Testis (tissue), 3 donors: ENCODE results near the gene CLN6. TPM values are rescaled to one million over a fixed set of nuclear protein-coding genes. Genes with fewer than 3 reads are reported as not detected.

Experiments
- DNase-seq: peaks from one replicate; pipeline ENCODE4 v3.0.0-alpha.2; 2019
- H3K27ac ChIP-seq, 2 donors: fragments of 200-600 bp; sonication (generic); one replicate each; pipeline ENCODE4 v1.5.1; 2019
- H3K27me3 ChIP-seq: fragments of 200-600 bp; sonication (generic); one replicate; pipeline ENCODE4 v1.5.1; 2019
- H3K36me3 ChIP-seq: fragments of 200-600 bp; sonication (generic); one replicate; pipeline ENCODE4 v1.5.1; 2017; ENCODE audit warnings: low read depth; ENCODE audit errors: missing control alignments
- H3K4me1 ChIP-seq: fragments of 200-600 bp; sonication (generic); one replicate; pipeline ENCODE4 v1.5.1; 2019
- H3K4me3 ChIP-seq, 2 donors: fragments of 200-600 bp; sonication (generic); one replicate each; pipeline ENCODE4 v1.5.1; 2017 to 2019
- H3K9me3 ChIP-seq: fragments of 200-600 bp; sonication (generic); one replicate; pipeline ENCODE4 v1.5.1; 2017
- POLR2A ChIP-seq: fragments of 450-650 bp; IDR thresholded peaks from one replicate; pipeline ENCODE4 v1.6.1; 2017; ENCODE audit warnings: antibody characterized with exemption, mild to moderate bottlenecking, moderate library complexity
- WGBS, 2 donors: methylation state at CpG; one replicate each; pipeline ENCODE4 v1.1.5; 2018; 5-methylcytosine and 5-hydroxymethylcytosine counted together
- intact Hi-C: fragments of 100-400 bp; cut with DNase I; formaldehyde crosslinking; loops from one replicate; pipeline ENCODE4 v1.15.1; 2023; ENCODE audit warnings: low total_unique reads
- polyA plus RNA-seq: library from polyadenylated mRNA; stranded (reverse); fragments of 350-450 nt; fragmentation: Illumina TruSeq; extraction: RNeasy Lipid Tissue Mini Kit (QIAGEN cat#74804); gene quantifications from one replicate; pipeline ENCODE4 v1.2.3, GENCODE V29; 2014; ENCODE audit warnings: low read depth, low replicate concordance; ENCODE audit not compliant: insufficient read depth
- total RNA-seq, 2 donors: library from RNA; depleted of rRNA; stranded (reverse); fragments of >200 nt; gene quantifications; one replicate each; pipeline ENCODE4 v1.2.3, GENCODE V29; 2016
- TF ChIP-seq, protein P1 (sequence below), 3 experiments: fragments of 450-650 bp in 2 of 3; fragments of 200-600 bp in 1 of 3; sonication (generic) in 1 of 3; IDR thresholded peaks; one replicate each; pipeline ENCODE4 v1.5.1; 2016 to 2019; ENCODE audit warnings: antibody characterized with exemption in 3 of 3, mild to moderate bottlenecking in 2 of 3, moderate library complexity in 1 of 3

CLN6 gene
- total and polyA plus RNA-seq, 3 donors from 2014 or later, result 23.3 to 58.8 (median 39.7) TPM

- intact Hi-C loops, result no loop called here
- Histone ChIP-seq H3K4me3 (peak overlapping the region; percentile 78 to 91), H3K9me3 (no peaks in the 10 kb centered on the region), H3K27ac (peak overlapping the region; percentile 99 to 100), H3K27me3 (no peaks in the 10 kb centered on the region), H3K4me1 (peaks cover 35% of the 10 kb centered on the region), H3K36me3 (no peaks in the 10 kb centered on the region)
- DNase-seq, result peak; percentile 63
- WGBS, 2 donors, result 0% methylated on average over 23 to 25 of the region's 25 CpGs
- TF ChIP-seq, protein P1, sequence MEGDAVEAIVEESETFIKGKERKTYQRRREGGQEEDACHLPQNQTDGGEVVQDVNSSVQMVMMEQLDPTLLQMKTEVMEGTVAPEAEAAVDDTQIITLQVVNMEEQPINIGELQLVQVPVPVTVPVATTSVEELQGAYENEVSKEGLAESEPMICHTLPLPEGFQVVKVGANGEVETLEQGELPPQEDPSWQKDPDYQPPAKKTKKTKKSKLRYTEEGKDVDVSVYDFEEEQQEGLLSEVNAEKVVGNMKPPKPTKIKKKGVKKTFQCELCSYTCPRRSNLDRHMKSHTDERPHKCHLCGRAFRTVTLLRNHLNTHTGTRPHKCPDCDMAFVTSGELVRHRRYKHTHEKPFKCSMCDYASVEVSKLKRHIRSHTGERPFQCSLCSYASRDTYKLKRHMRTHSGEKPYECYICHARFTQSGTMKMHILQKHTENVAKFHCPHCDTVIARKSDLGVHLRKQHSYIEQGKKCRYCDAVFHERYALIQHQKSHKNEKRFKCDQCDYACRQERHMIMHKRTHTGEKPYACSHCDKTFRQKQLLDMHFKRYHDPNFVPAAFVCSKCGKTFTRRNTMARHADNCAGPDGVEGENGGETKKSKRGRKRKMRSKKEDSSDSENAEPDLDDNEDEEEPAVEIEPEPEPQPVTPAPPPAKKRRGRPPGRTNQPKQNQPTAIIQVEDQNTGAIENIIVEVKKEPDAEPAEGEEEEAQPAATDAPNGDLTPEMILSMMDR (IDR thresholded peaks at IDR 0.05), result no peak
- no peak for TF ChIP-seq POLR2A
Measured at GRCh38 chr15:68277131-68277602, 47.6 kb upstream of the CLN6 start.

GRCh38 chr15:68276668-68277067, 47.1 kb upstream of the CLN6 start:
- TF ChIP-seq, protein P1 (IDR thresholded peaks at IDR 0.05), result no peak
- TF ChIP-seq POLR2A, result no peak
- peaks cover 30% of the 10 kb centered on the region for H3K4me1 ChIP-seq
- intact Hi-C loops, result no loop called here
- H3K36me3 ChIP-seq, result no peaks in the 10 kb centered on the region
- no peaks in the 10 kb centered on the region for H3K9me3 ChIP-seq
- peak overlapping the region; percentile 99 to 100 for H3K27ac ChIP-seq
- DNase-seq, result no peak
- H3K27me3 ChIP-seq, result no peaks in the 10 kb centered on the region
- H3K4me3 ChIP-seq, result peak overlapping the region; percentile 78 to 91
- WGBS, 2 donors, result 11 to 20% methylated on average over 3 of the region's 3 CpGs

- TF ChIP-seq POLR2A, result no peak
- TF ChIP-seq, protein P1 (IDR thresholded peaks at IDR 0.05), result no peak
- Histone ChIP-seq H3K4me1 (peaks cover 17% of the 10 kb centered on the region), H3K9me3 (no peaks in the 10 kb centered on the region), H3K27ac (no peak overlapping the region), H3K36me3 (no peaks in the 10 kb centered on the region), H3K27me3 (no peaks in the 10 kb centered on the region), H3K4me3 (no peak overlapping the region)
- DNase-seq, result no peak
- intact Hi-C loops, result no loop called here
- WGBS, 2 donors, result 68 to 86% methylated on average over 3 of the region's 3 CpGs
Measured at GRCh38 chr15:68275165-68275746, 45.7 kb upstream of the CLN6 start.

DNA sequence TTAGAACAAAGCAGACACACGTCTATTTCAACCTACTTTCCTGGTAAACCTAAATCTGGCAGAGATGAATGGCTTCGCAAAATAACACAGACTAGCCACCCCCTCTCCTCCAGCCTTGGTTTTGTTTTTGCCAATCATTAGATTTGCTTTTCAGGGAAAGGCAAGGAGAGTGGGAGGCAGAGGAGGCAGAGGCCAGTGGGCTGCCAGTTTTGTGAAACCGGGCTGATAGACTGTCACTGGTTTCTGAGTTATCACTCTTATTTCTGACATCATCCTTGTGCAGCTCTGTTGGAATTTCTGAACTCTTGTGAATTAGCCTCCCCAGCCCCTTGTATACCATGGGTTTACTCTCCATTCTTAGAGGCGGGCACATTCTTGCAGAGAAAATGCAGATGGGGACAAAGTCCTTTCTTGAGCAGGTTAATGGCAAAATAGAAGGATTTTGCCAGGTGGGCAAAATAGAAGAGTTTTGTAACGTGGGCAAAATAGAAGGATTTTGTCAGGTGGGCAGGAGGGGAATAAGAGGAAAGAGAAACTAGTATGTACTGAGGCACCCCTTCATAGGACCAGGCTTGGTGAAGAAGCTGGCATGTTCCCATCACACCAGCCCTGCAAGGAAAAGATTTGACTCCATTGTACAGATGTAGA, 44.8 kb upstream of the CLN6 start:
- 60 to 82% methylated on average over 5 of the region's 5 CpGs for WGBS, 2 donors
- no peak overlapping the region for H3K27ac ChIP-seq
- H3K36me3 ChIP-seq, result no peaks in the 10 kb centered on the region
- H3K4me3 ChIP-seq, result no peak overlapping the region
- H3K4me1 ChIP-seq, result peaks cover 9% of the 10 kb centered on the region
- TF ChIP-seq, protein P1 (IDR thresholded peaks at IDR 0.05), result no peak
- intact Hi-C loops, result no loop called here
- DNase-seq, result no peak
- no peaks in the 10 kb centered on the region for H3K27me3 ChIP-seq
- no peaks in the 10 kb centered on the region for H3K9me3 ChIP-seq
